ENCODE measurements around the gene NR1I2. TPM values are rescaled to one million over a fixed set of nuclear protein-coding genes. Genes with fewer than 3 reads are reported as not detected.

The NR1I2 gene
- total RNA-seq, 1 donor from 2014 or later: 0.10 TPM

DNA sequence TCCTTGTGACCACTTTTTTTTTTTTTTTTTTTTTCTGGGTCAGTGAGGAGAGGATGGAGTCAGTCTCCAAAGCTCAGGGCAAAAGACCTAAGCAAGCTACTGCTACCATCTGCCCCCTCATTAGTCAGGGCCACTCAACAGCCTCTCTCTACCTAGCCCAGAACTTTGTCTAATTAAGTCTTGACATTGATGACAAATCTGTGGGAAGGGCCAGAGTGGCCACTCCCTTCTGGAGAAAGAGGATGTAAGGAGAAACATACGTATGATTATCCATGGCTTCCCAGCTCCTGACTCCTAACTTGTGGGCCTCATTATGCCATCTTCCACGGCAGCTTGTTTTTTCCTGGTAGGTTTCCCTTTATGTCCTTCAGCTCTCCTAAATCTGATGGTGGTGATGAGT is 37.9 kb downstream of the NR1I2 start:
- no peak for DNase-seq

GRCh38 chr3:119825820-119826219 is 43.9 kb downstream of the NR1I2 start:
- DNase-seq: no peak

- no peak for DNase-seq
These were observed 45.1 kb downstream of the NR1I2 start for GRCh38 chr3:119826711-119827608.

DNA sequence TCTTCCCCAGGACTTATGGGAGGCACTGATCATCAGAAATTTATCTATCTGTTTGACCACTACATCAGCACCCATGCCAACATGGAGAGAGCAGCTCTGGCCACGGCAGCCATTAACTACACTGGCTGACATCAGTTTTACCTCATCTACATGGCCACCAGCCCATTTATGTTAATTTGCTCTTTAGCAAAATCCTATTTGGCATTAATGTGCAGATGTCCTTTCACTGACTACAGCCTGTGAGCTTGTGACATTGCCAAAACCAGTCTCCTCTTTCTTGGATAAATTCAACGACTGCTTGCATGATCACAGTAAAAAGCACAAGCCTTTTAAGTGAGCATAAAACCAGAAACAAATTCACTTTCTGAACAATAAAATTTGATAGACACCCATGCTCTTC is 47.5 kb downstream of the NR1I2 start:
- DNase-seq: no peak

GRCh38 chr3:119831022-119831421 is 49.1 kb downstream of the NR1I2 start:
- no peak for DNase-seq

- DNase-seq: no peak
These were observed 50.1 kb downstream of the NR1I2 start for GRCh38 chr3:119831941-119832371.

GRCh38 chr3:119834754-119835370 is 53.0 kb downstream of the NR1I2 start:
- DNase-seq: no peak

DNA sequence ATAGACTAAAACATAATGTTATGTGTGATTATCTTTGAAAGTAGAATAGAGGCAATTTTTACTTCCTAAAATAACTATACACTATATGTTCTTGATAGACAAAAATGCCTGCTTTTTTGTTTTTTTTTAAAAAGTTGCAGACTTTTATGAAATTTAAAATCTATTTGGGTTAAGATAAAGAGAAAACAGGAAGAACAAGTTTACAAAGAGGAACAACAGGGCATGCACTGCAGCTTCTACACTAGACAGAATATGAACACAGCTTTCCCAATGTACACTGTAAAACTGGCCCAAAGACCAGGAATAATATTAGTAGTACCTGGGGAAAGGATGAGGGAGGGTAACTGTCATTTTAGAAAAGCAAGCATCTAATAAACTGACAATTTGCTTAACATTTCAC is 53.7 kb downstream of the NR1I2 start:
- no peak for DNase-seq

DNA sequence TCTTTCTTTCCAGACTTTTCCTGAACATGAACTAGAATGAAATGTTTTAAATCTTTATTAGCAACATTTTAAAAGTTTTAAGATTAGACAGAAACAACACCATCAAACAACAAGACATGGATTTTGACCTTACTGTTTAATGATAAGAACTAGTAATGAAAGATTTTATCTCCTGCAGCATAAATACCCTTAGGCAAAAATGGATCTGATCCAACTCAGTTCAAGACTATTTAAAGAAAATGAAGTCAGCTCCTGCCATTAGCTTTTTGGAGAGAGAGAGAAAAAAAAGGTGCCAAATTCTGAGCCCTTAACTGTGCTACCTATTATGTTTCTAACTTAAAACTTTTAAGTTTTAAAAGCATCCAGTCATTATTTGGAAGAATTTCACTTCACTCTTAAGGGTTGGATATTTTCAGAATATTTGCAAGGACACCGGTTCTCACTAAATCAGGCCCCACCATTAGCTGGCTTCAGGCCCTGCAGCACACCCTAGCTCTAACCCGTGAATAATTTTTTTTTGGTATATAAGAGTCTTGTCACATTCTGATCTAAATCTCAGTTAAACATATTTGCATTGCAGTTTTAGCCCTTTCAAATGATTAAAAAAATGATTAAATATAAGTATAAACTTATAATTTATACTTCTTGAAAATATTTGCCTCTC is 60.0 kb downstream of the NR1I2 start:
- no peak for DNase-seq

DNA sequence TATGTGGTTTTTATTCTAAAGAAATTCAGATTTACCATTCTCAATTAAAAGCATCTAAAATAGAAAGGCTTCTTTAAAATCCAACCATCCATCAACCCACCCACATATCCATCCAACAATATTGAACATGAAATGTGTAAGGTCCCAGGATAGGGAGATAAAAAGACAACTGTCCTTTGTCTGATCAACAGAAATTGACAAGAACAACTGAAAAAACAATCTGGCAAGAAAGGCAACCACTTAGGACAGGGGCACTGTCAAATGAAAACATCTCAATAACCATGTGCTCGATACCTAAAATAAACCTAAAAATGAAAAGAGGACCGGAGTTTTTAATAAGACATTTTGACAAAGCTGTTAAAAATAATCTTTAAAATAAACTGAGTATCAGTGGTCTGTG is 67.2 kb downstream of the NR1I2 start:
- no peak for DNase-seq

DNA sequence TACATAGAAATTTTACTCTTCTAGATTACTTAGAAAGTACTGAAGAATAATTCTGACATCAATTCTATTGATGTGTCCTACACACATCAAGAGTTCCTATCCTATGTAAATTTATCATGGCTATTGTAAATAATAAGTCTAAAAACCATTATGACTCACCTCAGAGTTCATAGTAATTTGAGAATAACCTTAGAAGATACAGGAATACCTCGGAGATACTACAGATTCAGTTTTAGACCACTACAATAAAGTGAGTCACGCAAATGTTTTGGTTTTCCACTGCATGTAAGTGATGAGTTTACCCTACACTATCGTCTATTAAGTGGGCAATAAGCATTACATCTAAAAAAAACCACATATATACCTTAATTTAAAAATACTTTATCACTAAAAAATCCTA is 74.8 kb downstream of the NR1I2 start:
- no peak for DNase-seq

DNA sequence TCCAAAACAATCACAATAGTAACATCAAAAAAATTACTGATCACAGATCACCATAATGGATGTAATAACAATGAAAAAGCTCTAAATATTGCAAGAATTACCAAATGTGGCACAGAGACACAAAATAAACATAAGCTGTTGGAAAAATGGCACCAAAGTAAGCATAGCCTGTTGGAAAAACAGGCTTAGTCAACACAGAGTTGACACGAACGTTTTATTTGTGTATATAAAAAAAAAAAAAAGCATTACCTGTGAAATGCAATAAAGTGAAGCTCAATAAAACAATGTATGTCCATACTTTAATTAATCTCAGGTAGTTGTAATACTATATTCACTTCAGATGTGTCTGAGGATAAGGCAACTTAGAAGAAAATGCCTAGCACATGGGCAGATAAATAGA is 77.1 kb downstream of the NR1I2 start:
- DNase-seq: no peak

DNA sequence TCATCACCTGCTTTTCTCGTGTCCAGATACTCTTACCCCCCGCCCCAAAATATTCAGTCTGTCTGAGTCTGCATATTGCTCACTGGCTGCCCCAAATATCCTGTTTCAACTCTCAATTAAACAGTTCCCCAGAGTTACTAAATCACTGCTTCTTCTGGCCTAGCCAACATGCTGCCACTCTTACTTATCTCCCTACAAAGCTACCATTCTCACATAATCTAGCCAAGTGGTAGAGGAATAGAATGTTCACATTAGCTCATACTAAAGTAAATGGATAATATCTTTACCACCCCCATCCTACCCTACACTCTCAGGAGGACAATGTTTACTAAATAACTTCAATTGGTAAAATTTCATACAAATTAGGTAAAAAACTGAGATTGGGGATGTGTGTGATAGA is 77.8 kb downstream of the NR1I2 start:
- DNase-seq: no peak

GRCh38 chr3:119861681-119862080 is 79.8 kb downstream of the NR1I2 start:
- no peak for DNase-seq

GRCh38 chr3:119862616-119863015 is 80.7 kb downstream of the NR1I2 start:
- DNase-seq: no peak

- DNase-seq: no peak
These were observed 82.6 kb downstream of the NR1I2 start for GRCh38 chr3:119864476-119864875.

Other genes with a start within 250 kb of the NR1I2 start
- gene CD80, start 222.5 kb upstream of the NR1I2 start, total RNA-seq: 0.69 TPM
- 2.7 TPM for gene ADPRH, start 202.6 kb upstream of the NR1I2 start, total RNA-seq
- 0.20 TPM for gene PLA1A, start 184.2 kb upstream of the NR1I2 start, total RNA-seq
- gene POPDC2, start 121.5 kb upstream of the NR1I2 start, total RNA-seq: 5.5 TPM
- gene COX17, start 104.7 kb upstream of the NR1I2 start, total RNA-seq: 20.2 TPM
- 0.69 TPM for gene CFAP91, start 79.1 kb upstream of the NR1I2 start, total RNA-seq

Data from skin of body (tissue), 2 donors.